GM12878 (cell line): ENCODE results near the gene CREB3. TPM values are rescaled to one million over a fixed set of nuclear protein-coding genes. Genes with fewer than 3 reads are reported as not detected.

Experiments
- ATAC-seq: fragments of 200-7000 bp; cut with Tn5 transposase; 3 replicates; pipeline ENCODE4 v1.9.1; 2020; ENCODE audit warnings: mild to moderate bottlenecking, moderate library complexity
- BruUV-seq: library from RNA; stranded (reverse); fragments of 400-500 nt; replicated peaks from 2 replicates; lab custom pipeline; 2021; lab: Mats Ljungman, UMichigan
- CTCF ChIA-PET: fragments of 300-600 bp; sonication (Branson Sonifier 250); formaldehyde crosslinking; extraction: SDS; loops from one replicate; lab custom pipeline; 2021; ENCODE audit warnings: inconsistent platforms; lab: Yijun Ruan, JAX
- POLR2A ChIA-PET: fragments of 350-600 bp; formaldehyde crosslinking; extraction: SDS; loops from one replicate; lab custom pipeline; 2021; ENCODE audit warnings: inconsistent platforms; lab: Charles Lee
- RAD21 ChIA-PET: fragments of 300-600 bp; sonication (Branson Sonifier 250); formaldehyde crosslinking; loops from one replicate; lab custom pipeline; 2023; ENCODE audit warnings: antibody characterized with exemption; ENCODE audit not compliant: unreplicated experiment; lab: Charles Lee
- SMC1A ChIA-PET: fragments of 300-600 bp; sonication (Branson Sonifier 250); formaldehyde crosslinking; loops from one replicate; lab custom pipeline; 2023; ENCODE audit not compliant: unreplicated experiment, uncharacterized antibody; lab: Charles Lee
- DNase-seq: peaks from one replicate; pipeline ENCODE4 v3.0.0-alpha.2; 2011; ENCODE audit warnings: low read depth, low spot score
- FAIRE-seq: peaks from 3 replicates; lab custom pipeline; 2011; peaks lifted over from hg19 to GRCh38; lab: Jason Lieb, UNC
- H2AFZ ChIP-seq: 2 replicates; pipeline ENCODE4 v1.6.0; 2011; ENCODE audit warnings: low read depth, low read length, control low read depth; ENCODE audit not compliant: control insufficient read depth
- H3K27ac ChIP-seq: 2 replicates; pipeline ENCODE4 v1.5.1; 2011; ENCODE audit warnings: control low read depth; ENCODE audit not compliant: control insufficient read depth, insufficient read depth
- H3K27me3 ChIP-seq, 2 experiments: replicated peaks in 1 of 2; 2 replicates each; pipeline versions ENCODE4 v1.6.0 to v1.6.1; 2011; ENCODE audit warnings: low read length in 1 of 2; ENCODE audit not compliant: control insufficient read depth in 2 of 2, insufficient read depth in 2 of 2
- H3K36me3 ChIP-seq, 2 experiments: 2 replicates each; pipeline ENCODE4 v1.5.1; 2011; ENCODE audit warnings: low read length in 1 of 2; ENCODE audit not compliant: control insufficient read depth in 2 of 2, insufficient read depth in 2 of 2
- H3K4me1 ChIP-seq: 2 replicates; pipeline ENCODE4 v1.6.1; 2011; ENCODE audit warnings: mild to moderate bottlenecking, low read length, moderate library complexity, mixed read lengths; ENCODE audit not compliant: control insufficient read depth, insufficient read depth
- H3K4me2 ChIP-seq: 2 replicates; pipeline ENCODE4 v1.6.0; 2011; ENCODE audit warnings: control low read depth; ENCODE audit not compliant: control insufficient read depth, insufficient read depth
- H3K4me3 ChIP-seq: fragments of 200-600 bp; sonication (generic); 2 replicates; pipeline ENCODE4 v1.5.1; 2016
- H3K79me2 ChIP-seq: 2 replicates; pipeline ENCODE4 v1.6.0; 2011; ENCODE audit warnings: low read length; ENCODE audit not compliant: control insufficient read depth, insufficient read depth
- H3K9ac ChIP-seq: 2 replicates; pipeline ENCODE4 v1.8.0; 2011; ENCODE audit warnings: low read length, control low read depth, mixed read lengths; ENCODE audit not compliant: control insufficient read depth, insufficient read depth
- H3K9me3 ChIP-seq: replicated peaks from 3 replicates; pipeline ENCODE4 v1.5.1; 2011; ENCODE audit warnings: mild to moderate bottlenecking, low read length; ENCODE audit not compliant: control insufficient read depth, insufficient read depth
- H4K20me1 ChIP-seq: 2 replicates; pipeline ENCODE4 v1.6.0; 2011; ENCODE audit not compliant: control insufficient read depth, insufficient read depth
- CREM ChIP-seq: IDR thresholded peaks from 2 replicates; pipeline ENCODE4 v1.6.1; 2014; ENCODE audit warnings: antibody characterized with exemption, low read depth
- JUNB ChIP-seq: IDR thresholded peaks from 2 replicates; pipeline ENCODE4 v1.6.1; 2016; ENCODE audit warnings: antibody characterized with exemption, mild to moderate bottlenecking
- JUND ChIP-seq: IDR thresholded peaks from 2 replicates; pipeline ENCODE4 v1.6.1; 2012; ENCODE audit warnings: low read depth, mild to moderate bottlenecking, low read length, improper control_type of control experiment, moderate library complexity
- MEF2A ChIP-seq: IDR thresholded peaks from 2 replicates; pipeline ENCODE4 v1.6.1; 2011; ENCODE audit warnings: low read depth, mild to moderate bottlenecking, low read length, moderate library complexity; ENCODE audit not compliant: insufficient read depth
- MYB ChIP-seq: fragments of 150-350 bp; IDR thresholded peaks from 2 replicates; pipeline ENCODE4 v1.6.1; 2014; ENCODE audit warnings: mild to moderate bottlenecking, low read depth, low read length, borderline replicate concordance
- NR2F1 ChIP-seq: fragments of 450-650 bp; conservative IDR thresholded peaks from 2 replicates; pipeline ENCODE4 v1.6.1; 2017; ENCODE audit warnings: mild to moderate bottlenecking
- NRF1 ChIP-seq: conservative IDR thresholded peaks from 2 replicates; pipeline ENCODE4 v1.6.1; 2011; ENCODE audit warnings: mild to moderate bottlenecking, low read depth, low read length, improper control_type of control experiment
- POLR2AphosphoS2 ChIP-seq: IDR thresholded peaks from 2 replicates; pipeline ENCODE4 v1.6.1; 2011; ENCODE audit warnings: low read depth, mild to moderate bottlenecking, low read length, improper control_type of control experiment, moderate library complexity
- POU2F2 ChIP-seq: IDR thresholded peaks from 3 replicates; pipeline ENCODE4 v1.6.1; 2011; ENCODE audit warnings: low read depth, mild to moderate bottlenecking, low read length, borderline replicate concordance
- RAD51 ChIP-seq: fragments of 450-650 bp; IDR thresholded peaks from 2 replicates; pipeline ENCODE4 v1.6.1; 2016; ENCODE audit warnings: moderate library complexity, mild to moderate bottlenecking, inconsistent platforms
- SREBF2 ChIP-seq: IDR thresholded peaks from 2 replicates; pipeline ENCODE4 v1.6.1; 2012; ENCODE audit warnings: mild to moderate bottlenecking, low read length
- TAF1 ChIP-seq: IDR thresholded peaks from 2 replicates; pipeline ENCODE4 v1.6.1; 2011; ENCODE audit warnings: mild to moderate bottlenecking, low read depth, low read length, borderline replicate concordance
- TCF12 ChIP-seq: IDR thresholded peaks from 2 replicates; pipeline ENCODE4 v1.6.1; 2011; ENCODE audit warnings: low read depth, mild to moderate bottlenecking, low read length
- ZBED1 ChIP-seq: IDR thresholded peaks from 2 replicates; pipeline ENCODE4 v1.6.1; 2016; ENCODE audit warnings: borderline replicate concordance
- ZNF384 ChIP-seq: IDR thresholded peaks from 2 replicates; pipeline ENCODE4 v1.6.1; 2012; ENCODE audit warnings: low read depth, mild to moderate bottlenecking, low read length, improper control_type of control experiment, borderline replicate concordance
- WGBS: methylation state at CpG from one replicate; pipeline ENCODE4 v1.1.6; 2016; ENCODE audit warnings: low lambda C conversion rate; ENCODE audit not compliant: insufficient replicate concordance, insufficient coverage; ENCODE audit errors: missing lambda C conversion rate; 5-methylcytosine and 5-hydroxymethylcytosine counted together
- in situ Hi-C: fragments of 300-500 bp; cut with MboI; formaldehyde crosslinking; loops from 9 replicates; pipeline ENCODE4 v1.14.3; 2018; ENCODE audit warnings: mixed read lengths
- intact Hi-C: fragments of 100-400 bp; cut with micrococcal nuclease; formaldehyde crosslinking; loops from one replicate; pipeline ENCODE4 v1.14.2; 2022; ENCODE audit not compliant: unreplicated experiment
- polyA plus RNA-seq, 11 experiments: library from polyadenylated mRNA; depleted of rRNA in 4 of 11; unstranded in 6 of 11; stranded (reverse) in 5 of 11; fragments of >200 nt; fragmentation: Nextera tagmentation in 4 of 11; fragmentation: Illumina TruSeq in 1 of 11; extraction: Ambion mirVana in 4 of 11; extraction: Trizol in 1 of 11; gene quantifications; 1 replicate in 1 of 11; 2 replicates in 10 of 11; pipeline versions ENCODE4 v1.2.1 to v1.2.3, GENCODE V29; 2011 to 2016; ENCODE audit warnings: inconsistent platforms in 2 of 11, missing spikeins in 2 of 11, low read depth in 1 of 11
- total RNA-seq, 4 experiments: library from RNA; depleted of rRNA in 3 of 4; stranded (reverse); fragments of >200 nt in 3 of 4; fragmentation: Illumina TruSeq in 1 of 4; extraction: Trizol in 1 of 4; gene quantifications; 2 replicates each; pipeline versions ENCODE4 v1.2.1 to v1.2.3, GENCODE V29; 2013 to 2021
- TF ChIP-seq, protein P1 (sequence below): fragments of 450-650 bp; formaldehyde crosslinking; IDR thresholded peaks from 2 replicates; pipeline ENCODE4 v1.4.0; 2022; ENCODE audit warnings: mild to moderate bottlenecking, moderate library complexity
- TF ChIP-seq, protein P2 (sequence below): IDR thresholded peaks from 2 replicates; pipeline ENCODE4 v1.6.1; 2011; ENCODE audit warnings: mild to moderate bottlenecking, low read depth, low read length, moderate library complexity; ENCODE audit not compliant: insufficient replicate concordance
- TF ChIP-seq, protein P3 (sequence below): fragments of 450-650 bp; IDR thresholded peaks from 2 replicates; pipeline ENCODE4 v1.6.1; 2017; ENCODE audit warnings: mild to moderate bottlenecking, moderate library complexity

The CREB3 gene
- total and polyA plus RNA-seq, 10 of the 15 experiments (the other 5 are each of a cell fraction or from before 2014, with no cell fraction given) = 9.8 to 38.9 (median 19.8) TPM

DNA sequence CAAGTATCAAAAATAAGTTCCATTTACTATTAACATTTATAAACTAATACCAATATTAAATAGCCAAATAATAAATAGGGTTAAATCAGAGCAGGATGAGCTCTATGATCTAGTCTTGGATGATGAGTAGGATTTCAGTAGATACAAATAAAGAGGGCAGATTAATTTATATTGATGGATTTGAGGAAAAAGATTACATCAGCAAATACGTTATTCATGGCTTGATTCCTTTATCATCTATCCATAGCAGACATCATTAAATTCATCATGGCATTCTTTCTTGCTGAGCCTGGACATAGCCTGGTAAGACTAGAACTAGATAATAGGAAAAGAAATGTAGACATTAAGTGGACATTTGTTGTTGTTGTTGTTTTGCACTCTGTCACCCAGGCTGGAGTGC, 35.0 kb downstream of the CREB3 start:
- Histone ChIP-seq H4K20me1 (no peaks in the 10 kb centered on the region), H3K4me1 (no peaks in the 10 kb centered on the region), H2AFZ (no peak overlapping the region), H3K9me3 (no peaks in the 10 kb centered on the region), H3K36me3 (0 out of 4 replicates have a peak, but pooled peaks cover 0 to 3% of the 10 kb centered on the region in 2 experiments), H3K9ac (no peak overlapping the region), H3K27ac (no peak overlapping the region), H3K4me2 (no peak overlapping the region), H3K79me2 (peaks cover 4% of the 10 kb centered on the region), H3K27me3 (no peaks in the 10 kb centered on the region), H3K4me3 (no peak overlapping the region)
- no peak for DNase-seq
- ChIA-PET RAD21 (no interaction called here), POLR2A (no interaction called here), SMC1A (interaction anchor here (1.0 to 1.4 kb wide), 2 partner anchors 20 to 40 kb away, joined by 4 to 6 read pairs; no protein-coding TSS in a partner anchor), CTCF (no interaction called here)
- in situ Hi-C loops (no loop called here), intact Hi-C loops (no loop called here)
- ATAC-seq = no peak
- 100% methylated on average over 1 of the region's 1 CpG for WGBS
- no TSS peak for BruUV-seq
- no peak for FAIRE-seq
- TF ChIP-seq, protein P1, sequence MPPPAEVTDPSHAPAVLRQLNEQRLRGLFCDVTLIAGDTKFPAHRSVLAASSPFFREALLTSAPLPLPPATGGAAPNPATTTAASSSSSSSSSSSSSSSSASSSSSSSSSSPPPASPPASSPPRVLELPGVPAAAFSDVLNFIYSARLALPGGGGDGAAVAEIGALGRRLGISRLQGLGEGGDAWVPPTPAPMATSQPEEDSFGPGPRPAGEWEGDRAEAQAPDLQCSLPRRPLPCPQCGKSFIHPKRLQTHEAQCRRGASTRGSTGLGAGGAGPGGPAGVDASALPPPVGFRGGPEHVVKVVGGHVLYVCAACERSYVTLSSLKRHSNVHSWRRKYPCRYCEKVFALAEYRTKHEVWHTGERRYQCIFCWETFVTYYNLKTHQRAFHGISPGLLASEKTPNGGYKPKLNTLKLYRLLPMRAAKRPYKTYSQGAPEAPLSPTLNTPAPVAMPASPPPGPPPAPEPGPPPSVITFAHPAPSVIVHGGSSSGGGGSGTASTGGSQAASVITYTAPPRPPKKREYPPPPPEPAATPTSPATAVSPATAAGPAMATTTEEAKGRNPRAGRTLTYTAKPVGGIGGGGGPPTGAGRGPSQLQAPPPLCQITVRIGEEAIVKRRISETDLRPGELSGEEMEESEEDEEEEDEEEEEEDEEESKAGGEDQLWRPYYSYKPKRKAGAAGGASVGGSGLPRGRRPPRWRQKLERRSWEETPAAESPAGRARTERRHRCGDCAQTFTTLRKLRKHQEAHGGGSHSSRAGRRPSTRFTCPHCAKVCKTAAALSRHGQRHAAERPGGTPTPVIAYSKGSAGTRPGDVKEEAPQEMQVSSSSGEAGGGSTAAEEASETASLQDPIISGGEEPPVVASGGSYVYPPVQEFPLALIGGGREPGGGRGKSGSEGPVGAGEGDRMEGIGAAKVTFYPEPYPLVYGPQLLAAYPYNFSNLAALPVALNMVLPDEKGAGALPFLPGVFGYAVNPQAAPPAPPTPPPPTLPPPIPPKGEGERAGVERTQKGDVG (CRISPR knock-in tag) = no peak
- TF ChIP-seq POLR2AphosphoS2 (no peak), NR2F1 (no peak), ZBED1 (no peak), TAF1 (no peak), SREBF2 (no peak), JUND (no peak), JUNB (no peak), TCF12 (no peak), ZNF384 (no peak), RAD51 (no peak), POU2F2 (no peak), MEF2A (no peak), CREM (no peak), NRF1 (no peak), MYB (no peak)
- TF ChIP-seq, protein P2, sequence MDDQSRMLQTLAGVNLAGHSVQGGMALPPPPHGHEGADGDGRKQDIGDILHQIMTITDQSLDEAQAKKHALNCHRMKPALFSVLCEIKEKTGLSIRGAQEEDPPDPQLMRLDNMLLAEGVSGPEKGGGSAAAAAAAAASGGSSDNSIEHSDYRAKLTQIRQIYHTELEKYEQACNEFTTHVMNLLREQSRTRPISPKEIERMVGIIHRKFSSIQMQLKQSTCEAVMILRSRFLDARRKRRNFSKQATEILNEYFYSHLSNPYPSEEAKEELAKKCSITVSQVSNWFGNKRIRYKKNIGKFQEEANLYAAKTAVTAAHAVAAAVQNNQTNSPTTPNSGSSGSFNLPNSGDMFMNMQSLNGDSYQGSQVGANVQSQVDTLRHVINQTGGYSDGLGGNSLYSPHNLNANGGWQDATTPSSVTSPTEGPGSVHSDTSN = no peak
- TF ChIP-seq, protein P3, sequence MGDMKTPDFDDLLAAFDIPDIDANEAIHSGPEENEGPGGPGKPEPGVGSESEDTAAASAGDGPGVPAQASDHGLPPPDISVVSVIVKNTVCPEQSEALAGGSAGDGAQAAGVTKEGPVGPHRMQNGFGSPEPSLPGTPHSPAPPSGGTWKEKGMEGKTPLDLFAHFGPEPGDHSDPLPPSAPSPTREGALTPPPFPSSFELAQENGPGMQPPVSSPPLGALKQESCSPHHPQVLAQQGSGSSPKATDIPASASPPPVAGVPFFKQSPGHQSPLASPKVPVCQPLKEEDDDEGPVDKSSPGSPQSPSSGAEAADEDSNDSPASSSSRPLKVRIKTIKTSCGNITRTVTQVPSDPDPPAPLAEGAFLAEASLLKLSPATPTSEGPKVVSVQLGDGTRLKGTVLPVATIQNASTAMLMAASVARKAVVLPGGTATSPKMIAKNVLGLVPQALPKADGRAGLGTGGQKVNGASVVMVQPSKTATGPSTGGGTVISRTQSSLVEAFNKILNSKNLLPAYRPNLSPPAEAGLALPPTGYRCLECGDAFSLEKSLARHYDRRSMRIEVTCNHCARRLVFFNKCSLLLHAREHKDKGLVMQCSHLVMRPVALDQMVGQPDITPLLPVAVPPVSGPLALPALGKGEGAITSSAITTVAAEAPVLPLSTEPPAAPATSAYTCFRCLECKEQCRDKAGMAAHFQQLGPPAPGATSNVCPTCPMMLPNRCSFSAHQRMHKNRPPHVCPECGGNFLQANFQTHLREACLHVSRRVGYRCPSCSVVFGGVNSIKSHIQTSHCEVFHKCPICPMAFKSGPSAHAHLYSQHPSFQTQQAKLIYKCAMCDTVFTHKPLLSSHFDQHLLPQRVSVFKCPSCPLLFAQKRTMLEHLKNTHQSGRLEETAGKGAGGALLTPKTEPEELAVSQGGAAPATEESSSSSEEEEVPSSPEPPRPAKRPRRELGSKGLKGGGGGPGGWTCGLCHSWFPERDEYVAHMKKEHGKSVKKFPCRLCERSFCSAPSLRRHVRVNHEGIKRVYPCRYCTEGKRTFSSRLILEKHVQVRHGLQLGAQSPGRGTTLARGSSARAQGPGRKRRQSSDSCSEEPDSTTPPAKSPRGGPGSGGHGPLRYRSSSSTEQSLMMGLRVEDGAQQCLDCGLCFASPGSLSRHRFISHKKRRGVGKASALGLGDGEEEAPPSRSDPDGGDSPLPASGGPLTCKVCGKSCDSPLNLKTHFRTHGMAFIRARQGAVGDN = no peak
